ENCODE measurements around the gene HAPLN3. TPM values are rescaled to one million over a fixed set of nuclear protein-coding genes. Genes with fewer than 3 reads are reported as not detected.

Gene HAPLN3
- total RNA-seq, 1 donor from 2014 or later: 2.7 TPM

- Mint-ChIP-seq H3K27me3 (ENCODE audit: insufficient read depth, low read depth) (peaks cover 4% of the 10 kb centered on the region), H3K9me3 (peaks cover 17% of the 10 kb centered on the region), H3K36me3 (no peaks in the 10 kb centered on the region), H3K27ac (no peak overlapping the region), H3K4me3 (no peak overlapping the region), H3K4me1 (no peaks in the 10 kb centered on the region)
- no peak overlapping the region for H3K9ac ChIP-seq
- H3K79me2 ChIP-seq (ENCODE audit: low read depth): no peaks in the 10 kb centered on the region
- H3F3A ChIP-seq (ENCODE audit: low read depth): no peaks in the 10 kb centered on the region
- no peak overlapping the region for H2AFZ ChIP-seq (replicated peaks)
- no peaks in the 10 kb centered on the region for H3K9me3 ChIP-seq (ENCODE audit: low read depth)
- TF ChIP-seq CTCF (IDR thresholded peaks at IDR 0.05): no peak
- TF ChIP-seq EZH2phosphoT487 (IDR thresholded peaks at IDR 0.05): no peak
- no peak for TF ChIP-seq EZH2 (IDR thresholded peaks at IDR 0.05)
- H3K27ac ChIP-seq: no peak overlapping the region
- H3K27me3 ChIP-seq: no peaks in the 10 kb centered on the region
- H3K4me2 ChIP-seq: no peak overlapping the region
- H3K4me3 ChIP-seq: no peak overlapping the region
- no peak for DNase-seq (ENCODE audit: low spot score)
- no peaks in the 10 kb centered on the region for H4K20me1 ChIP-seq (ENCODE audit: low read depth)
- H3K36me3 ChIP-seq: no peaks in the 10 kb centered on the region
- H3K4me1 ChIP-seq: no peaks in the 10 kb centered on the region
Observed at GRCh38 chr15:88866295-88866881, 29.0 kb downstream of the HAPLN3 start.

GRCh38 chr15:88865498-88866099, 29.7 kb downstream of the HAPLN3 start:
- Histone ChIP-seq H3K9me3 (ENCODE audit: low read depth) (no peaks in the 10 kb centered on the region), H3K4me2 (no peak overlapping the region), H3K27ac (no peak overlapping the region), H4K20me1 (ENCODE audit: low read depth) (no peaks in the 10 kb centered on the region), H3K79me2 (ENCODE audit: low read depth) (no peaks in the 10 kb centered on the region), H3K4me3 (no peak overlapping the region), H3K36me3 (no peaks in the 10 kb centered on the region), H3F3A (ENCODE audit: low read depth) (no peaks in the 10 kb centered on the region), H3K4me1 (no peaks in the 10 kb centered on the region), H3K9ac (no peak overlapping the region), H2AFZ (replicated peaks) (no peak overlapping the region), H3K27me3 (no peaks in the 10 kb centered on the region)
- TF ChIP-seq EZH2 (IDR thresholded peaks at IDR 0.05) (no peak), EZH2phosphoT487 (IDR thresholded peaks at IDR 0.05) (no peak), CTCF (IDR thresholded peaks at IDR 0.05) (no peak)
- Mint-ChIP-seq H3K27ac (no peak overlapping the region), H3K4me3 (no peak overlapping the region), H3K36me3 (no peaks in the 10 kb centered on the region), H3K27me3 (ENCODE audit: insufficient read depth, low read depth) (peaks cover 2% of the 10 kb centered on the region), H3K9me3 (peaks cover 17% of the 10 kb centered on the region), H3K4me1 (no peaks in the 10 kb centered on the region)
- no peak for DNase-seq (ENCODE audit: low spot score)

- Mint-ChIP-seq H3K27ac (no peak overlapping the region), H3K4me1 (no peaks in the 10 kb centered on the region)
- TF ChIP-seq EZH2 (IDR thresholded peaks at IDR 0.05): no peak
- no peak for TF ChIP-seq EZH2phosphoT487 (IDR thresholded peaks at IDR 0.05)
- TF ChIP-seq CTCF (IDR thresholded peaks at IDR 0.05): no peak
Observed at GRCh38 chr15:88864861-88865497, 30.4 kb downstream of the HAPLN3 start.

More at GRCh38 chr15:88864861-88865497, 30.4 kb downstream of the HAPLN3 start:
- no peaks in the 10 kb centered on the region for H3K36me3 Mint-ChIP-seq
- Histone ChIP-seq H3F3A (ENCODE audit: low read depth) (no peaks in the 10 kb centered on the region), H3K9me3 (ENCODE audit: low read depth) (no peaks in the 10 kb centered on the region), H3K4me3 (no peak overlapping the region), H3K4me2 (no peak overlapping the region), H2AFZ (replicated peaks) (no peak overlapping the region), H3K4me1 (no peaks in the 10 kb centered on the region), H3K27me3 (no peaks in the 10 kb centered on the region), H3K27ac (no peak overlapping the region), H3K9ac (no peak overlapping the region), H4K20me1 (ENCODE audit: low read depth) (no peaks in the 10 kb centered on the region), H3K36me3 (no peaks in the 10 kb centered on the region), H3K79me2 (ENCODE audit: low read depth) (no peaks in the 10 kb centered on the region)
- no peak for DNase-seq (ENCODE audit: low spot score)
- H3K9me3 Mint-ChIP-seq: peaks cover 13% of the 10 kb centered on the region
- peaks cover 2% of the 10 kb centered on the region for H3K27me3 Mint-ChIP-seq (ENCODE audit: insufficient read depth, low read depth)
- H3K4me3 Mint-ChIP-seq: no peak overlapping the region
